ENCODE measurements around the gene TAF3. TPM values are rescaled to one million over a fixed set of nuclear protein-coding genes. Genes with fewer than 3 reads are reported as not detected.

Gene TAF3
- total RNA-seq, 2 donors from 2014 or later, result 8.0 to 9.3 TPM

- DNase-seq (no peak), ATAC-seq (no peak)
- intact Hi-C loops (cut with DNase I), result no loop called here
These were observed 230.1 kb downstream of the TAF3 start for GRCh38 chr10:8048281-8049008.

- DNase-seq, result no peak
- ATAC-seq, result no peak
- intact Hi-C loops (cut with DNase I), result no loop called here
These were observed 230.9 kb downstream of the TAF3 start for GRCh38 chr10:8049045-8049864.

DNA sequence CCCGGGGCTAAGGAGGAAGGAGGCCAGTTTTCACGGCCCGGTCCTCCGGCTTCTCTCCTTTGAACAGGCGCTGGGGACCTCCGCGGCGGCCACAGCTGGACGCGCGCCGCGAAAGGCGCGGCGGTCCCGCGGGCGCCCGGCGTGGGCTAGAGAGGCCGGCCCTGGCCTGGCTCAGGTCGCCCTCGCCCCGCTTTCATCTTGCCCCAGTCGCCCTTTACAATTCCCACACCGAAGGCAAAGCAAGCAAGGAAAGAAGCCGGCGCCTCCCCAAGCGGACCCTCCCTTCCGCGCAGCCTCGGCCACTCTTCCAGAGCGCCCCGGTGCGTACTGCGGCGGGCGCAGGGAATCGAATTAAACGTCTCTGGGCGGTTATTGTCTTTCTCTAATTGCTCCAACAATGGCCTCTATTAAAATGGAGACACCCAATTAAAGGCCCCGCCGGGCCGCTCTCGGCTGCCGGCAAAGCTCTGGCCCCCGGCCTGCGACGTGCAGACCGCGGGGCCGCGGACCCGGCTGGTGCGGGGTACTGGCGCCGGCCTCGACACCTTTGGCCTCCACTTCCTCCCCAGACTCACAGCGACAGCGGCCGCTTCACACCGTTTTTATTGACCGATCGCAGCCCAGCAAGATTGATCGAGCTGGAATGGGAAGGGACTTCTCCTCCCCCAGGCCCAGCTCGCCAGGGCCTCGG lies 231.7 kb downstream of the TAF3 start:
- ATAC-seq (no peak), DNase-seq (no peak)
- intact Hi-C loops (cut with DNase I), result no loop called here

DNA sequence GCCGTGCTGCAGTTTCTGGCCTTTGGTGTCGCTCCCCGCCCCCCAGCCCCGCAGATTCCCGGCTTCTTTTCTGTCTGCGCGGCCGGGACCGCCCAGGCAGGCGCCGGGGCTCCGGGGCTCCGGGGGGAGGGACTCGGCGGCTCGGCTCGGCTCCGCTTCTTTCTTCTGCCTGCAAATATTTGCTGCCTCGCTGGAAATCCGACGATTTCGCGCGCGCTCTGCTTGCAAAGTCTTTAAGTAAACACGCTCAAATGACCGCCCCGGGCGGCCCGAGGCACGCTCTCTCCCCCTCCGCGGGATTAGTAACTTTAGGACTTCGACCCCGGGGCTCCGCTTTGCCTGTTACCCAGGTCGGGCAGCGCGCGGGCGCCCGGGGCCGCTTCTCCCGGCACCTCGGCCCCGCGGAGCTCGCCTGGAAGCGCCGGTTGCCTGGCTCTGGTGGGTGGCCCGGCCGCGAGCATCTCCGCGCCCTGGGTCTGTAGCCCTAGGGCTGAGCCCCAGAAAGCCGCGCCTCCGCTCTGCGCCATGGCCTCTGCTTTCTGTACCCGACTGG lies 232.3 kb downstream of the TAF3 start:
- ATAC-seq, result no peak

GRCh38 chr10:8051109-8051821 lies 233.0 kb downstream of the TAF3 start:
- DNase-seq, result no peak
- intact Hi-C loops (cut with DNase I), result no loop called here
- ATAC-seq, result no peak

More for the DNA sequence above, 232.3 kb downstream of the TAF3 start:
- peak; percentile 44 for DNase-seq
- intact Hi-C loops (cut with DNase I), result no loop called here

DNA sequence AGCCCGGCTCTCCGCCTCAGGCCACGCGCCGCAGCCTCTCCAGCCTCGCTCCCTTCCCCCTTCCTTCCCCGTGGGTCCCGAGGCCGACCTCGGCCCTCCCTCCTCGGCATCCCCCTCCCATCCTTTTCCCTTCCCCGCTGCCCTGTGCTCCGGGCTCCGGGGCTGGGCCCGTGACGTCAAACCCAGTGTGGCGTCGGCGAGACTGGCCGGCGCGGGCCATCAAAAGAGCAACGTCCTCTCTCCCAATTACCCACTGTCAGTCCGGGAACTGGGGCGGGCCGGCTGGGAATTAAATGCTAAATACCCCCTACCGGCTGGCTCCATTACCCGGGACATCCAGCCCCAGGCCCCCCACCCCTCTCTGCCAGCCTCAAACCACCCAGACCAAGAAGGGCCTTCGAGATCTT lies 233.5 kb downstream of the TAF3 start:
- DNase-seq (no peak), ATAC-seq (no peak)
- intact Hi-C loops (cut with DNase I), result no loop called here

DNA sequence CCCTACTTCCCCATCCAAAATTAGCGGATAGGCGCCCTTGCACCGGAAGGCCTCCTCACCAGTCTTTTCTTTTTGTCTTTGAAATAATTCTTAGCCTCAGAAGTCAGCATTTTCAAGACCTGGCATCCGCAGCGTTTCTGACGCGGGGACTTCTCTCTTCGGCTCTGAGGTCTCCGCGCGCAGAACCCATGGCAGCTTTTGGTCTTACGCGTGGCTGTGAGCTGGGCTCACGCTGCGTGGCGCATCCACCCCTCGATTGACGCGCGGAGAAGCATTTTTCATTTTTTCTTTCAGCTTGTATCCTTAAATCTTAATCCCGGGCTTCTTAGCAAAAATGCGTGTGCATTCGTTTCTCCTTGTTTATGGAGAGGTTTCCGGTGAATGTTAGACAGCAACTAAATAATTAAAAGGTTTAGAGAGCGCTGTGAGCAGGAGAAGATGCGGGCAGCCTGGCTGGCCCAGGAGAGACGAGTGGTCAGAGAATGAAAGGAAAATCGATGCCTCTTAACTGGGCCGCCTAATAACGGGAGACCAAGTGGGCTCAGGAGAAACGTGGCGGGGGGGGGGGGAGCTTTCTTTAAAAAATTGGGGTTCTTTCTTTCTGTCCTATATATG lies 234.1 kb downstream of the TAF3 start:
- ATAC-seq, result no peak
- DNase-seq, result no peak
- intact Hi-C loops (cut with DNase I), result no loop called here

DNA sequence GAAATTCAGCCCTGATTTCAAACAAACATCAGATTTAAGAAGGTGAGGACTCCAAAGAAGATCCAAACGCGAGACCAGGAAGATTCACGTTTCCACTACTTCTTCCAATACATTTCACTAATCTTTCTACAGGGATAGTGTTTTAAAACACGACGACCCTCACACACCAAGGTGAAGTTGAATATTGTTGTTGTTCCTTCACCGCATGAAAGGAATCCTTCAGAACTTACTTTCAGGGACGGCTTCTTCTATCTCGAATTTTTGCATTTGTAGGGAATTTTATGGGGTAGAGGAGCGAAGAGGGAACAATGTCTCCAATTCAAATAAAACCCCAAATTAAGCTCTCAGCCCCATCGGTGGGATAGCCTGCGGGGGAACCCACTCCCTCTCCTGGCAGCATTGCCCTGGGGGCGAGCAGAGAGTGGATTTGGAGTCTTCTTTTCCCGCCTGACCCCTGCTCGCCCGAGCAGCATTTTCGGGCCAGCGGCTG lies 234.7 kb downstream of the TAF3 start:
- intact Hi-C loops (cut with DNase I), result no loop called here
- no peak for DNase-seq
- no peak for ATAC-seq

GRCh38 chr10:8053446-8054243 lies 235.3 kb downstream of the TAF3 start:
- DNase-seq (peak; percentile 90), ATAC-seq (peak; percentile 86 to 93)
- intact Hi-C loops (cut with DNase I), result no loop called here

GRCh38 chr10:8054244-8054493 lies 235.9 kb downstream of the TAF3 start:
- DNase-seq (no peak), ATAC-seq (peak; percentile 11 to 45)
- intact Hi-C loops (cut with DNase I), result no loop called here

DNA sequence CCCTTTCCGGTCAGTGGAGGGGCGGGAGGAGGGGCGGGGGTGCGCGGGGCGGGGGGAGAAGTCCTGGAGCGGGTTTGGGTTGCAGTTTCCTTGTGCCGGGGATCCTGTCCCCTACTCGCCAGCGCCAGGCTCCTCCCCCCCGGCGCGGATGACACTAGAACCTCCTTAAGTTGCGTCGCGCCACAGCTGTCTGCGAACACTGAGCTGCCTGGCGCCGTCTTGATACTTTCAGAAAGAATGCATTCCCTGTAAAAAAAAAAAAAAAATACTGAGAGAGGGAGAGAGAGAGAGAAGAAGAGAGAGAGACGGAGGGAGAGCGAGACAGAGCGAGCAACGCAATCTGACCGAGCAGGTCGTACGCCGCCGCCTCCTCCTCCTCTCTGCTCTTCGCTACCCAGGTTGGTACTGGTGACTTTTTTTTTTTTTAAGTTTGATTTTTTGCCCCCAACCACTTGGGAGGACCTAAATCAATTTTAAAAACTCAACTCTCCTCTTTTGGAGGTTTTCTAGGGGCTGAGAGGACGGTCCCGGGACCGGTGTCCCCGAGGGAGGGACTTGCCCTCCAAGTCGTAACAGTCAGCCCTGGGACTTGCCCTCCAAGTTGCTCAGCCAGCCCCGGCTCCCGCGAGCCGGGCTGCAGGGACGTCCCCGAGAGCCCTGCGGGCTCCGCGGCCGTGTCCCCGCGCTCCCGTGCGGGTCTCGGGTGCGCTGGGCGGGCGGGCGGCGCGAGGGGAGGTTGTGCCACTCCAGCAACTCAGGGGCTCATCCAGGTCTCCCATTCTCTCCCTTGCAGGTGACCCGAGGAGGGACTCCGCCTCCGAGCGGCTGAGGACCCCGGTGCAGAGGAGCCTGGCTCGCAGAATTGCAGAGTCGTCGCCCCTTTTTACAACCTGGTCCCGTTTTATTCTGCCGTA lies 236.4 kb downstream of the TAF3 start, which contains the start of gene GATA3:
TSS of gene GATA3 (plus strand) at position 195 of the 914 bp plus-strand sequence. CDS start 968 bp downstream, outside the sequence.
- DNase-seq (peak; percentile 79), ATAC-seq (peak; percentile 51 to 54)
- intact Hi-C loops (cut with DNase I), result no loop called here

DNA sequence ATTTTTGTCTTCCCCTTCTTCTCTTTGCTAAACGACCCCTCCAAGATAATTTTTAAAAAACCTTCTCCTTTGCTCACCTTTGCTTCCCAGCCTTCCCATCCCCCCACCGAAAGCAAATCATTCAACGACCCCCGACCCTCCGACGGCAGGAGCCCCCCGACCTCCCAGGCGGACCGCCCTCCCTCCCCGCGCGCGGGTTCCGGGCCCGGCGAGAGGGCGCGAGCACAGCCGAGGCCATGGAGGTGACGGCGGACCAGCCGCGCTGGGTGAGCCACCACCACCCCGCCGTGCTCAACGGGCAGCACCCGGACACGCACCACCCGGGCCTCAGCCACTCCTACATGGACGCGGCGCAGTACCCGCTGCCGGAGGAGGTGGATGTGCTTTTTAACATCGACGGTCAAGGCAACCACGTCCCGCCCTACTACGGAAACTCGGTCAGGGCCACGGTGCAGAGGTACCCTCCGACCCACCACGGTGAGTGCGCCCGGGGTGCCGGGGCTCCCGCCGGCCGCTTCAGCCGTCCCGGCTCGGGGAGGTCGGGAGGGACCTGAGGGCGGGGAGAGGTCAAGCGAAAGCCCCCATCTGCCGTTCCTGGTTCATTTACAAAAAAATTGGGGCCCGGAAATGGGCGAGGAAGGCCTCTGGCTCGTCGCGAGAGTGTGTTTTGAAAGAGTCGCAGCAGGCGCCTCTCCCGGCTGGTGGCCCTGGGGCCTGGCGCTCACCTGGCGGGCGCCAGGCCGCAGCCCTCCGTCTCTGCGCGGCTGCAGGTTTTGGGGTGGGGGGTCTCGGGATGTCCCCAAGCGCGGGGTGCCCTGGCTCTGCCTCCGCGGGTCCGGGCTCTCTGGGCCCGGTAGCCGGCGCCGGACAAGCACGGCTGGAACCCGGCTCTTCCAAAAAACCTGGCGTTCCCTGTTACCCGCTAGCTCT lies 237.4 kb downstream of the TAF3 start:
- ATAC-seq, result peak in 1 of 2 donors; percentile 20
- DNase-seq, result no peak
- intact Hi-C loops (cut with DNase I), result no loop called here

- ATAC-seq (no peak), DNase-seq (no peak)
- intact Hi-C loops (cut with DNase I), result no loop called here
These were observed 238.1 kb downstream of the TAF3 start for GRCh38 chr10:8056378-8056777.

- ATAC-seq, result no peak
- intact Hi-C loops (cut with DNase I), result no loop called here
These were observed 238.6 kb downstream of the TAF3 start for GRCh38 chr10:8056871-8057331.

DNA sequence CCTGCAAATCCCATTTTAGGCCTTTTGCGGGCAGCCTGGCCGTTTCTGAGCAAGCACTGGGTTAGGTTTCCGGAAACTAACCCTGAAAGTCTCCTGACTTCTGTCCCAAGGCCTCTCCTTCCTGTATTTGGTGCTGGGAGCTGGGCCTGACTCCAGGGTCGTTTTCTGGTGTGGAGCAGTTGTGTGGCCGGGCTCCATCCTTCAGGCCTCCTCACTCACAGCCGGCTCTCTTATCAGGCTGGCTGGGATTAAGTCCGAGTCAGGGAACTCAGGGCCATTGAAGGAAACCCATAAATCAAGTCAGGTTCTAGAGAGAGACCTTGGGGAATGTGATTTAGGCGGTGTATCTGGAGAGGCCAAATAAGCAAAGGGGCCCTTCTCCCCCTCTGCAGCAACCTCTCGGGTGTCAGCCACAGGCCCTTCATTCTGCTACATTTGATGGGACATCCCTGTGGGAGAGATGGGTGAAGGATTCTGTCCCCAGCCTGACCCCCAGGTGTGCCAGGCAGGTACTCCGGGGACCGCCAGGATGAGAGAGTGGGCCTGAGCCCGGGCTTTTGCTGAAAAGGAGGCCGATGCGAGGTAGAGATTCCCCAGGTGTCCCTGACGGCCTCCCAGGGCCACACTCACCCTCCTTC lies 239.4 kb downstream of the TAF3 start:
- ATAC-seq, result no peak
- intact Hi-C loops (cut with DNase I), result no loop called here
- DNase-seq, result no peak

More at GRCh38 chr10:8056871-8057331, 238.6 kb downstream of the TAF3 start:
- no peak for DNase-seq
